ENCODE data around the gene BCAR3.
"Not testable (repeated sequence)": the region's sequence is repeated elsewhere in the genome, so short reads cannot be mapped to it uniquely, and the experiment has no call there.

Gene BCAR3

GRCh38 chr1:93556291-93556690, 125.3 kb downstream of the BCAR3 start:
- H3K9me3 ChIP-seq (ENCODE audit: insufficient read depth, low read length), result no peaks in the 10 kb centered on the region
- H3K4me3 ChIP-seq (ENCODE audit: insufficient read depth, low read length, poor library complexity, severe bottlenecking), result no peak overlapping the region
- H2AFZ ChIP-seq (ENCODE audit: low read depth, low read length, severe bottlenecking), result no peak overlapping the region
- H3K36me3 ChIP-seq (ENCODE audit: low read length), result no peaks in the 10 kb centered on the region
- H3K79me2 ChIP-seq (ENCODE audit: insufficient read depth, low read length), result no peaks in the 10 kb centered on the region
- no peaks in the 10 kb centered on the region for H3K27me3 ChIP-seq (ENCODE audit: low read length)
- H4K20me1 ChIP-seq (ENCODE audit: low read depth, low read length), result no peaks in the 10 kb centered on the region
- no peak overlapping the region for H3K27ac ChIP-seq (ENCODE audit: low read depth, low read length)
- H3K9ac ChIP-seq (ENCODE audit: low read length), result no peak overlapping the region
- no peaks in the 10 kb centered on the region for H3K9me2 ChIP-seq (replicated peaks; ENCODE audit: insufficient read depth, low read length)
- H3K4me2 ChIP-seq (ENCODE audit: low read depth, low read length, poor library complexity, severe bottlenecking), result no peak overlapping the region
- TF ChIP-seq CTCF (IDR thresholded peaks at IDR 0.05; ENCODE audit: insufficient read depth, low read length, poor library complexity, severe bottlenecking), result no peak
- no peak for TF ChIP-seq EZH2phosphoT487 (conservative IDR thresholded peaks at IDR 0.05; ENCODE audit: low read length)
- H3F3A ChIP-seq (ENCODE audit: insufficient read depth), result no peaks in the 10 kb centered on the region

GRCh38 chr1:93554883-93555872, 126.5 kb downstream of the BCAR3 start:
- Histone ChIP-seq H3K79me2 (ENCODE audit: insufficient read depth, low read length) (no peaks in the 10 kb centered on the region), H3K27ac (ENCODE audit: low read depth, low read length) (no peak overlapping the region), H3K36me3 (ENCODE audit: low read length) (no peaks in the 10 kb centered on the region), H3F3A (ENCODE audit: insufficient read depth) (no peaks in the 10 kb centered on the region), H3K9me3 (ENCODE audit: insufficient read depth, low read length) (no peaks in the 10 kb centered on the region), H3K27me3 (ENCODE audit: low read length) (no peaks in the 10 kb centered on the region), H3K4me2 (ENCODE audit: low read depth, low read length, poor library complexity, severe bottlenecking) (no peak overlapping the region), H3K9me2 (replicated peaks; ENCODE audit: insufficient read depth, low read length) (no peaks in the 10 kb centered on the region), H4K20me1 (ENCODE audit: low read depth, low read length) (no peaks in the 10 kb centered on the region), H3K9ac (ENCODE audit: low read length) (no peak overlapping the region), H3K4me3 (ENCODE audit: insufficient read depth, low read length, poor library complexity, severe bottlenecking) (no peak overlapping the region), H2AFZ (ENCODE audit: low read depth, low read length, severe bottlenecking) (no peak overlapping the region)
- TF ChIP-seq EZH2phosphoT487 (conservative IDR thresholded peaks at IDR 0.05; ENCODE audit: low read length) (no peak), CTCF (IDR thresholded peaks at IDR 0.05; ENCODE audit: insufficient read depth, low read length, poor library complexity, severe bottlenecking) (no peak)

- not testable (repeated sequence) for H3F3A ChIP-seq (ENCODE audit: insufficient read depth); H4K20me1 ChIP-seq (ENCODE audit: low read depth, low read length); H3K4me3 ChIP-seq (ENCODE audit: insufficient read depth, low read length, poor library complexity, severe bottlenecking); H3K9me2 ChIP-seq (replicated peaks; ENCODE audit: insufficient read depth, low read length); H2AFZ ChIP-seq (ENCODE audit: low read depth, low read length, severe bottlenecking); H3K4me2 ChIP-seq (ENCODE audit: low read depth, low read length, poor library complexity, severe bottlenecking); H3K36me3 ChIP-seq (ENCODE audit: low read length); H3K79me2 ChIP-seq (ENCODE audit: insufficient read depth, low read length); H3K27ac ChIP-seq (ENCODE audit: low read depth, low read length); H3K9me3 ChIP-seq (ENCODE audit: insufficient read depth, low read length); H3K27me3 ChIP-seq (ENCODE audit: low read length); H3K9ac ChIP-seq (ENCODE audit: low read length)
Observed at GRCh38 chr1:93553886-93554490, 127.6 kb downstream of the BCAR3 start.

All from SU-DHL-6 (cell line).